ENCODE data around the gene PAIP2B. TPM values are rescaled to one million over a fixed set of nuclear protein-coding genes. Genes with fewer than 3 reads are reported as not detected.

PAIP2B gene
- total and polyA plus RNA-seq, 10 of the 15 experiments (the other 5 are each of a cell fraction or from before 2014, with no cell fraction given) = 0.06 to 0.79 (median 0.32) TPM

GRCh38 chr2:71148506-71149063 lies 78.3 kb downstream of the PAIP2B start:
- H3K27me3 ChIP-seq (replicated peaks in 1 of 2; ENCODE audit: control insufficient read depth in 2 of 2, insufficient read depth in 2 of 2, low read length in 1 of 2) = no peaks in the 10 kb centered on the region
- H3K36me3 ChIP-seq (ENCODE audit: control insufficient read depth in 2 of 2, insufficient read depth in 2 of 2, low read length in 1 of 2) = peaks cover 16 to 29% of the 10 kb centered on the region in 2 experiments
- no peak overlapping the region for H3K4me2 ChIP-seq (ENCODE audit: control insufficient read depth, insufficient read depth)
- FAIRE-seq (no peak), DNase-seq (ENCODE audit: low read depth, low spot score) (no peak), ATAC-seq (no peak)
- H3K9me3 ChIP-seq (replicated peaks; ENCODE audit: control insufficient read depth, insufficient read depth, low read length) = no peaks in the 10 kb centered on the region
- H3K27ac ChIP-seq (ENCODE audit: control insufficient read depth, insufficient read depth) = no peak overlapping the region
- CTCF ChIA-PET = interaction anchor here (1.7 to 7.7 kb wide), 2 partner anchors 48 to 151 kb away, joined by 4 to 37 read pairs; no protein-coding TSS in a partner anchor
- intact Hi-C loops (cut with micrococcal nuclease; ENCODE audit: unreplicated experiment) (no loop called here), in situ Hi-C loops (cut with MboI) (no loop called here)
- RAD21 ChIA-PET (ENCODE audit: unreplicated experiment) = no interaction called here
- H2AFZ ChIP-seq (ENCODE audit: control insufficient read depth, low read depth, low read length) = no peak overlapping the region
- POLR2A ChIA-PET = no interaction called here
- H3K4me3 ChIP-seq = no peak overlapping the region
- SMC1A ChIA-PET (ENCODE audit: uncharacterized antibody, unreplicated experiment) = interaction anchor here (1.5 to 1.8 kb wide), 2 partner anchors 77 to 99 kb away, joined by 5 to 6 read pairs; no protein-coding TSS in a partner anchor
- no peaks in the 10 kb centered on the region for H3K4me1 ChIP-seq (ENCODE audit: control insufficient read depth, insufficient read depth, low read length)
- H3K9ac ChIP-seq (ENCODE audit: control insufficient read depth, insufficient read depth, low read length) = no peak overlapping the region
- BruUV-seq (replicated peaks) = no TSS peak
- no peaks in the 10 kb centered on the region for H4K20me1 ChIP-seq (ENCODE audit: control insufficient read depth, insufficient read depth)
- no peaks in the 10 kb centered on the region for H3K79me2 ChIP-seq (ENCODE audit: control insufficient read depth, insufficient read depth, low read length)
- 100% methylated on average over 2 of the region's 2 CpGs for WGBS (ENCODE audit: insufficient coverage, insufficient replicate concordance, low lambda C conversion rate, missing lambda C conversion rate)
- TF ChIP-seq, protein P1, sequence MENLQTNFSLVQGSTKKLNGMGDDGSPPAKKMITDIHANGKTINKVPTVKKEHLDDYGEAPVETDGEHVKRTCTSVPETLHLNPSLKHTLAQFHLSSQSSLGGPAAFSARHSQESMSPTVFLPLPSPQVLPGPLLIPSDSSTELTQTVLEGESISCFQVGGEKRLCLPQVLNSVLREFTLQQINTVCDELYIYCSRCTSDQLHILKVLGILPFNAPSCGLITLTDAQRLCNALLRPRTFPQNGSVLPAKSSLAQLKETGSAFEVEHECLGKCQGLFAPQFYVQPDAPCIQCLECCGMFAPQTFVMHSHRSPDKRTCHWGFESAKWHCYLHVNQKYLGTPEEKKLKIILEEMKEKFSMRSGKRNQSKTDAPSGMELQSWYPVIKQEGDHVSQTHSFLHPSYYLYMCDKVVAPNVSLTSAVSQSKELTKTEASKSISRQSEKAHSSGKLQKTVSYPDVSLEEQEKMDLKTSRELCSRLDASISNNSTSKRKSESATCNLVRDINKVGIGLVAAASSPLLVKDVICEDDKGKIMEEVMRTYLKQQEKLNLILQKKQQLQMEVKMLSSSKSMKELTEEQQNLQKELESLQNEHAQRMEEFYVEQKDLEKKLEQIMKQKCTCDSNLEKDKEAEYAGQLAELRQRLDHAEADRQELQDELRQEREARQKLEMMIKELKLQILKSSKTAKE (IDR thresholded peaks at IDR 0.05; ENCODE audit: low read depth, poor library complexity, severe bottlenecking) = no peak
- TF ChIP-seq IKZF1 (conservative IDR thresholded peaks at IDR 0.05) (no peak), GATAD2B (conservative IDR thresholded peaks at IDR 0.05; ENCODE audit: low read depth) (no peak), ZZZ3 (IDR thresholded peaks at IDR 0.05; ENCODE audit: control insufficient read depth, insufficient read length, low read depth) (no peak), RCOR1 (conservative IDR thresholded peaks at IDR 0.05; ENCODE audit: low read depth, low read length) (no peak), BMI1 (IDR thresholded peaks at IDR 0.05; ENCODE audit: borderline replicate concordance) (no peak), NFXL1 (IDR thresholded peaks at IDR 0.05; ENCODE audit: borderline replicate concordance) (no peak), MYC (IDR thresholded peaks at IDR 0.05; ENCODE audit: insufficient read depth, insufficient read length, insufficient replicate concordance, low read length, severe bottlenecking) (no peak), KDM1A (IDR thresholded peaks at IDR 0.05; ENCODE audit: borderline replicate concordance) (no peak), SMAD1 (IDR thresholded peaks at IDR 0.05; ENCODE audit: low read depth, partially characterized antibody) (no peak), E2F4 (IDR thresholded peaks at IDR 0.05; ENCODE audit: low read depth, low read length) (no peak), LARP7 (IDR thresholded peaks at IDR 0.05) (no peak), SMC3 (IDR thresholded peaks at IDR 0.05; ENCODE audit: borderline replicate concordance, low read length) (no peak), ZNF217 (IDR thresholded peaks at IDR 0.05) (no peak), RELA (IDR thresholded peaks at IDR 0.05; ENCODE audit: borderline replicate concordance, partially characterized antibody) (no peak), SIX5 (IDR thresholded peaks at IDR 0.05; ENCODE audit: low read depth, low read length, severe bottlenecking) (no peak)
- TF ChIP-seq, protein P2, sequence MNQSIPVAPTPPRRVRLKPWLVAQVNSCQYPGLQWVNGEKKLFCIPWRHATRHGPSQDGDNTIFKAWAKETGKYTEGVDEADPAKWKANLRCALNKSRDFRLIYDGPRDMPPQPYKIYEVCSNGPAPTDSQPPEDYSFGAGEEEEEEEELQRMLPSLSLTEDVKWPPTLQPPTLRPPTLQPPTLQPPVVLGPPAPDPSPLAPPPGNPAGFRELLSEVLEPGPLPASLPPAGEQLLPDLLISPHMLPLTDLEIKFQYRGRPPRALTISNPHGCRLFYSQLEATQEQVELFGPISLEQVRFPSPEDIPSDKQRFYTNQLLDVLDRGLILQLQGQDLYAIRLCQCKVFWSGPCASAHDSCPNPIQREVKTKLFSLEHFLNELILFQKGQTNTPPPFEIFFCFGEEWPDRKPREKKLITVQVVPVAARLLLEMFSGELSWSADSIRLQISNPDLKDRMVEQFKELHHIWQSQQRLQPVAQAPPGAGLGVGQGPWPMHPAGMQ (IDR thresholded peaks at IDR 0.05; ENCODE audit: borderline replicate concordance) = no peak
- TF ChIP-seq, protein P3, sequence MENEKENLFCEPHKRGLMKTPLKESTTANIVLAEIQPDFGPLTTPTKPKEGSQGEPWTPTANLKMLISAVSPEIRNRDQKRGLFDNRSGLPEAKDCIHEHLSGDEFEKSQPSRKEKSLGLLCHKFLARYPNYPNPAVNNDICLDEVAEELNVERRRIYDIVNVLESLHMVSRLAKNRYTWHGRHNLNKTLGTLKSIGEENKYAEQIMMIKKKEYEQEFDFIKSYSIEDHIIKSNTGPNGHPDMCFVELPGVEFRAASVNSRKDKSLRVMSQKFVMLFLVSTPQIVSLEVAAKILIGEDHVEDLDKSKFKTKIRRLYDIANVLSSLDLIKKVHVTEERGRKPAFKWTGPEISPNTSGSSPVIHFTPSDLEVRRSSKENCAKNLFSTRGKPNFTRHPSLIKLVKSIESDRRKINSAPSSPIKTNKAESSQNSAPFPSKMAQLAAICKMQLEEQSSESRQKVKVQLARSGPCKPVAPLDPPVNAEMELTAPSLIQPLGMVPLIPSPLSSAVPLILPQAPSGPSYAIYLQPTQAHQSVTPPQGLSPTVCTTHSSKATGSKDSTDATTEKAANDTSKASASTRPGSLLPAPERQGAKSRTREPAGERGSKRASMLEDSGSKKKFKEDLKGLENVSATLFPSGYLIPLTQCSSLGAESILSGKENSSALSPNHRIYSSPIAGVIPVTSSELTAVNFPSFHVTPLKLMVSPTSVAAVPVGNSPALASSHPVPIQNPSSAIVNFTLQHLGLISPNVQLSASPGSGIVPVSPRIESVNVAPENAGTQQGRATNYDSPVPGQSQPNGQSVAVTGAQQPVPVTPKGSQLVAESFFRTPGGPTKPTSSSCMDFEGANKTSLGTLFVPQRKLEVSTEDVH (IDR thresholded peaks at IDR 0.05; ENCODE audit: low read depth, partially characterized antibody) = no peak
